UCSD-AML1 (cell line): ENCODE data around the gene PDE4B.
"Not testable (repeated sequence)": the region's sequence is repeated elsewhere in the genome, so short reads cannot be mapped to it uniquely, and the experiment has no call there.

Experiments
- DNase-seq: peaks from one replicate; lab custom pipeline; 2025; ENCODE audit not compliant: unreplicated experiment; lab: John Stamatoyannopoulos, UW

Gene PDE4B

GRCh38 chr1:66403007-66403731, 610.5 kb downstream of the PDE4B start:
- no peak for DNase-seq

DNA sequence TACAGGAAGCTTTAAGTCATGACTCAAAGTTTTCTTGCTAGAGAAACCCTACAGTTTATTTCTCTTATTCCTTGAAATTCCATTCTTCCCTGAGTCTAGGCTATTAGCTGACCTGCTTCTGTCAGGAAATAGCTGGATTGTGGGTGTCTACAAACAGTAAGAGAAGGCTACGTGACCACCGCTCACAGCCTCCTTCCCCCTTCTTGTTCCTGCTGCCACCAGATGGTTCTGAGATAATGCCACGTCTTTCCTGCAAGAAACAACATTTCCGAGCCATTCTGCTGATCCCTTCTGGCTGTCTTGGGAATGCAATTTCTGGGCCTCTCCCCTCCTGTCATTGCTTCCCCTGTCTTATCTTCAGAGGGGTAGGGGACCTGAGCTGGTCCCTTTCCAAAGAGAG, 612.4 kb downstream of the PDE4B start:
- peak; percentile 57 for DNase-seq

DNA sequence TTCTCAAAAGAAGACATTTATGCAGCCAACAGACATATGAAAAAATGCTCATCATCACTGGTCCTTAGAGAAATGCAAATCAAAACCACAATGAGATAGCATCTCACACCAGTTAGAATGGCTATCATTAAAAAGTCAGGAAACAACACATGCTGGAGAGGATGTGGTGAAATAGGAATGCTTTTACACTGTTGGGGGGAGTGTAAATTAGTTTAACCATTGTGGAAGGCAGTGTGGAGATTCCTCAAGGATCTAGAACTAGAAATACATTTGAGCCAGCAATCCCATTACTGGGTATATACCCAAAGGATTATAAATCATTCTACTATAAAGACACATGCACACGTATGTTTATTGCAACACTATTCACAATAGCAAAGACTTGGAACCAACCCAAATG, 618.8 kb downstream of the PDE4B start:
- DNase-seq: not testable (repeated sequence)

GRCh38 chr1:66412704-66413103, 620.0 kb downstream of the PDE4B start:
- no peak for DNase-seq

- no peak for DNase-seq
These were observed 620.6 kb downstream of the PDE4B start for GRCh38 chr1:66413136-66413837.

DNA sequence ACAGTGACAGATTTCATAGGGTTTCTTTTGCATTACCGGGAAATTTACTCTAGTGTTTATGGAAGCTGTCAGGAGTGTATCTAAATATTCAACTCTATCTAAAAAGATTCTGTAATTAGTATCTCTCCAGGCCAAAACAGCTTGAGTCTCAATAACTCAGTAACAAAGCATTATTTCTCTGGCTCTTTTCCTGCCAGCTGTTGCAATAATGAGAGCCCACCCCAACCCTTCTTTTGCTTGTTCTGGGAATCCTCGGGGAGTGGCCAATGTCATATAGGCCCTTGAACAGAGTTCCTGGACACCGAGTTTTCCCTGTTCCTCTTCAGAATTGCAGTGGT, 621.1 kb downstream of the PDE4B start:
- no peak for DNase-seq

DNA sequence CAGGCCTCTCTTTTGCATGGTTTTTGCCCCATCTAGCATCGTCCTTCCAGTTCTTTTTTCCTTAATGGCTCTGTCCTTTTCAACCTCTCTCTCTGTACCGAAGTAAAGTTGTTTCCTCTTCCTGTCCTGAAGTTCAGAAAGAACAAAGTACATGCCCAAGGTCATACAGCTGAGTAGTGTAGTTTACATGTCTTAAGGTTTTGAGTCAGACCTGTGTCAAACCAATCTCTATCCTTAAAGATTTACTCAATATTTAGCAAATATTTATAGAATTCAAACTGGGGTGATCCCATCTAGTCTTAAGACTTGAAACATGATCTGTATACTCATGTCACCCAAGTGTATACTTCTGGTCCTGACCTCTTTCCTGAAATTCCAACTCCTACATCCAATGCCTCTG, 622.6 kb downstream of the PDE4B start:
- no peak for DNase-seq

GRCh38 chr1:66415866-66416265, 623.2 kb downstream of the PDE4B start:
- no peak for DNase-seq

- no peak for DNase-seq
These were observed 623.6 kb downstream of the PDE4B start for GRCh38 chr1:66416295-66416694.

GRCh38 chr1:66418021-66418420, 625.3 kb downstream of the PDE4B start:
- no peak for DNase-seq

DNA sequence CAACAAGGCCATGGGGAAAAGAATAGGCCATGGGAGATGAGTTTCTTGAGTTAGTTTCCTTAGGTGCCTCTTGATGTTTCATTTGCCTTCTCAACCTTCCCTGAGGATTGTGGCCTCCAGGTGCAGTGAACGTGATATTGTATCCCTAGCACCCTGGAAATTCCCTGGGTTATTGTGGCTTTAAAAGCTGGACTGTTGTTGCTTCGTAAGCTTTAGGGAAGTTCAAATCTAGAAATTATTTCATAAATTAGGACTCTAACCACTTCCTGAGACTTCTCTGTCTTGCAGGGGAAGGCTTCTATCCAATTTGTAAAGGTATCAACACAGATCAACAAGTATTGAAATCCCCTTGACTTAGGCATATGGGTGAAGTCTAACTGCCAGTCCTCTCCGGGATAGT, 627.5 kb downstream of the PDE4B start:
- not testable (repeated sequence) for DNase-seq

GRCh38 chr1:66420906-66421305, 628.2 kb downstream of the PDE4B start:
- DNase-seq: not testable (repeated sequence)

- DNase-seq: no peak
These were observed 630.1 kb downstream of the PDE4B start for GRCh38 chr1:66422804-66423203.
